HL-60/S4 treated with phorbol 12-myristate 13-acetate at 8.2 ng/mL for 4 days and 3 days (cell line): ENCODE data around the gene CASKIN1.

Experiments used
- in situ Hi-C: fragments of 300-500 bp; cut with MboI; formaldehyde crosslinking; loops from 2 replicates; pipeline ENCODE4 v1.15.0; 2022; ENCODE audit warnings: low sequenced_read_pairs

Gene CASKIN1

GRCh38 chr16:2160915-2161551, 35.4 kb downstream of the CASKIN1 start:
- in situ Hi-C loops = no loop called here

GRCh38 chr16:2159175-2159838, 37.1 kb downstream of the CASKIN1 start:
- in situ Hi-C loops = no loop called here

GRCh38 chr16:2158262-2158638, 38.2 kb downstream of the CASKIN1 start:
- in situ Hi-C loops = no loop called here

GRCh38 chr16:2157480-2158261, 38.7 kb downstream of the CASKIN1 start:
- in situ Hi-C loops = no loop called here

- in situ Hi-C loops = no loop called here
These were observed 39.6 kb downstream of the CASKIN1 start for GRCh38 chr16:2156849-2157224.

GRCh38 chr16:2155977-2156848, 40.2 kb downstream of the CASKIN1 start:
- in situ Hi-C loops = no loop called here

- in situ Hi-C loops = no loop called here
These were observed 41.1 kb downstream of the CASKIN1 start, which contains the start of gene TRAF7 for GRCh38 chr16:2155091-2155950. TRAF7 (plus strand) TSS chr16:2155782; CDS start chr16:2163921, 8,139 bp downstream.

- in situ Hi-C loops = no loop called here
These were observed 41.8 kb downstream of the CASKIN1 start for GRCh38 chr16:2154533-2155090.

- in situ Hi-C loops = no loop called here
These were observed 43.5 kb downstream of the CASKIN1 start for GRCh38 chr16:2152695-2153506.

- in situ Hi-C loops = no loop called here
These were observed 45.0 kb downstream of the CASKIN1 start for GRCh38 chr16:2151188-2152091.

GRCh38 chr16:2150418-2151187, 45.8 kb downstream of the CASKIN1 start:
- in situ Hi-C loops = no loop called here

- in situ Hi-C loops = loop anchor here (25.0 kb wide), 2 partner anchors 87 to 138 kb away; partner anchors contain the start of genes DNASE1L2, NPW and ZNF598
These were observed 46.6 kb downstream of the CASKIN1 start for GRCh38 chr16:2149630-2150417.

GRCh38 chr16:2148714-2149629, 47.4 kb downstream of the CASKIN1 start:
- in situ Hi-C loops = loop anchor here (25.0 kb wide), 2 partner anchors 88 to 137 kb away; partner anchors contain the start of genes DNASE1L2, NPW and ZNF598

- in situ Hi-C loops = loop anchor here (25.0 kb wide), 2 partner anchors 89 to 136 kb away; partner anchors contain the start of genes DNASE1L2, NPW and ZNF598
These were observed 48.3 kb downstream of the CASKIN1 start, which contains the start of gene RAB26 for GRCh38 chr16:2147981-2148671. RAB26 (plus strand) TSS chr16:2148625; CDS start chr16:2148784, 159 bp downstream.
